Loucy (cell line): Measurements from ENCODE around the gene HMCN1.

ENCODE experiments used
- H2AFZ ChIP-seq: fragments of 200-600 bp; sonication (generic); 2 replicates; pipeline ENCODE4 v1.6.0; 2016; ENCODE audit warnings: antibody characterized with exemption, mild to moderate bottlenecking, low read length, moderate library complexity
- H3F3A ChIP-seq: fragments of 200-600 bp; 2 replicates; pipeline ENCODE4 v1.6.0; 2016; ENCODE audit warnings: antibody characterized with exemption, low read depth, mild to moderate bottlenecking
- H3K27me3 ChIP-seq: fragments of 200-600 bp; sonication (generic); 2 replicates; pipeline ENCODE4 v1.6.1; 2014; ENCODE audit warnings: low read length, mild to moderate bottlenecking; ENCODE audit not compliant: insufficient read depth, poor library complexity, severe bottlenecking
- H3K36me3 ChIP-seq: fragments of 200-600 bp; sonication (generic); 2 replicates; pipeline ENCODE4 v1.6.1; 2016; ENCODE audit warnings: low read length; ENCODE audit not compliant: insufficient read depth
- H3K4me1 ChIP-seq: fragments of 200-600 bp; sonication (generic); 2 replicates; pipeline ENCODE4 v1.5.1; 2014; ENCODE audit warnings: low read length, mild to moderate bottlenecking; ENCODE audit not compliant: insufficient read depth, poor library complexity, severe bottlenecking
- H3K4me2 ChIP-seq: fragments of 200-600 bp; sonication (generic); 2 replicates; pipeline ENCODE4 v1.6.0; 2014; ENCODE audit warnings: antibody characterized with exemption, low read length, low read depth, mild to moderate bottlenecking; ENCODE audit not compliant: poor library complexity, severe bottlenecking
- H3K4me3 ChIP-seq: fragments of 200-600 bp; sonication (generic); 2 replicates; pipeline ENCODE4 v1.5.1; 2014; ENCODE audit warnings: low read length, mild to moderate bottlenecking, mixed read lengths; ENCODE audit not compliant: poor library complexity, severe bottlenecking
- H3K79me2 ChIP-seq: fragments of 200-600 bp; sonication (generic); 2 replicates; pipeline ENCODE4 v1.6.1; 2014; ENCODE audit warnings: low read length; ENCODE audit not compliant: insufficient read depth
- H3K9ac ChIP-seq: fragments of 200-600 bp; sonication (generic); 2 replicates; pipeline ENCODE4 v1.6.0; 2014; ENCODE audit warnings: mild to moderate bottlenecking, low read depth, low read length, moderate library complexity; ENCODE audit not compliant: poor library complexity, severe bottlenecking
- H3K9me2 ChIP-seq: fragments of 200-600 bp; sonication (generic); replicated peaks from 2 replicates; pipeline ENCODE4 v1.6.1; 2016; ENCODE audit warnings: low read depth, low read length, mixed read lengths
- H3K9me3 ChIP-seq: fragments of 200-600 bp; sonication (generic); 2 replicates; pipeline ENCODE4 v1.6.1; 2014; ENCODE audit warnings: mild to moderate bottlenecking, antibody characterized with exemption, low read length, low read depth; ENCODE audit not compliant: insufficient read depth
- H4K20me1 ChIP-seq: fragments of 200-600 bp; sonication (generic); 2 replicates; pipeline ENCODE4 v1.6.0; 2014; ENCODE audit warnings: antibody characterized with exemption, low read length, mild to moderate bottlenecking; ENCODE audit not compliant: insufficient read depth, poor library complexity, severe bottlenecking
- EZH2phosphoT487 ChIP-seq: fragments of 200-600 bp; IDR thresholded peaks from 2 replicates; pipeline ENCODE4 v1.6.1; 2018; ENCODE audit warnings: antibody characterized with exemption, mild to moderate bottlenecking, moderate library complexity, borderline replicate concordance
- TF ChIP-seq, protein P1 (sequence below): fragments of 200-600 bp; sonication (generic); conservative IDR thresholded peaks from 2 replicates; pipeline ENCODE4 v1.5.1; 2014; ENCODE audit warnings: mild to moderate bottlenecking, antibody characterized with exemption, low read length

HMCN1 gene

DNA sequence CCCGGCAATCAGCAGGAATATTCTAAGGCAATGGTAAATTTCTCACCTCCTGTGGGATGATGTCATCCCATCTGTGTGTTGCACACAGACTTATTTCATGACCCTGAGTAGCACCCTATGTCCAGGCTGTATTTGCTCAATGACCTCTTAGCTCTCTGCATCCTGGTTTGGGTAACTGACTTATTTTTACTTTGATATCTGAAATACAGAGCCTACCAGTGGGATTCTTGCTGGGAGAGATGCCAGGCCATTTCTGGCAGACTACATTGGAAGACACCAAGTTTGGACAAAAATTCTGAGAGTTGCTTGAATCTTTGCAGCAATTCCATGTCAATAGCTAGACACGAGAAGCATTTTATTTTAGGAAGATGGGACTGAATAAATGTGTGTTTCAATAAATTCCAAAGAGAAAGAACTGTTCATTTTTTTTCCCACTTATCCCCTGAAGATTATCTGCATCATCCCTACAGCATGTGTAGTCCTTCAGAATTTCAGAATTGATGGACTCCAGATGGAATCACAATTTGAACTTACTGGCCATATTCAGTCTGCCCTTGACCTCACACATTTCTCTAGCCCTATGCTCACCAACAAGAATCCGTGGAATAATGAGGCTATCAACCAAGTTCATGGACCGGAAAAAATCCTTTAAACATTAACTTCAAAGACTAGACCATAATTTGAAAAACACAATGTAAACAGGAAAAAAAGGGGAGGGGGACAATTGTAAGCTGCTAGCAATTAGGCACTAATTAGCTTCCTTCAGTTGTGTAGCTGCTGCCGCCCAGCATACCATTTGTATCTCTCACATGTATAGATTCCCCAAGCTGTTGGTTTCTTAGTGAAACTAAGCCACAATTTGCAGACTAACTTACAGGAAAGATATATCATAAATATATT lies 226.5 kb downstream of the HMCN1 start:
- H3K79me2 ChIP-seq, result no peaks in the 10 kb centered on the region
- H2AFZ ChIP-seq, result no peak overlapping the region
- H3K36me3 ChIP-seq, result no peaks in the 10 kb centered on the region
- no peaks in the 10 kb centered on the region for H3K27me3 ChIP-seq
- H3K9me3 ChIP-seq, result no peaks in the 10 kb centered on the region
- H3K9me2 ChIP-seq, result no peaks in the 10 kb centered on the region
- no peaks in the 10 kb centered on the region for H3F3A ChIP-seq
- no peaks in the 10 kb centered on the region for H3K4me1 ChIP-seq
- no peak overlapping the region for H3K4me2 ChIP-seq
- H3K9ac ChIP-seq, result no peak overlapping the region
- no peak for TF ChIP-seq EZH2phosphoT487
- TF ChIP-seq, protein P1, sequence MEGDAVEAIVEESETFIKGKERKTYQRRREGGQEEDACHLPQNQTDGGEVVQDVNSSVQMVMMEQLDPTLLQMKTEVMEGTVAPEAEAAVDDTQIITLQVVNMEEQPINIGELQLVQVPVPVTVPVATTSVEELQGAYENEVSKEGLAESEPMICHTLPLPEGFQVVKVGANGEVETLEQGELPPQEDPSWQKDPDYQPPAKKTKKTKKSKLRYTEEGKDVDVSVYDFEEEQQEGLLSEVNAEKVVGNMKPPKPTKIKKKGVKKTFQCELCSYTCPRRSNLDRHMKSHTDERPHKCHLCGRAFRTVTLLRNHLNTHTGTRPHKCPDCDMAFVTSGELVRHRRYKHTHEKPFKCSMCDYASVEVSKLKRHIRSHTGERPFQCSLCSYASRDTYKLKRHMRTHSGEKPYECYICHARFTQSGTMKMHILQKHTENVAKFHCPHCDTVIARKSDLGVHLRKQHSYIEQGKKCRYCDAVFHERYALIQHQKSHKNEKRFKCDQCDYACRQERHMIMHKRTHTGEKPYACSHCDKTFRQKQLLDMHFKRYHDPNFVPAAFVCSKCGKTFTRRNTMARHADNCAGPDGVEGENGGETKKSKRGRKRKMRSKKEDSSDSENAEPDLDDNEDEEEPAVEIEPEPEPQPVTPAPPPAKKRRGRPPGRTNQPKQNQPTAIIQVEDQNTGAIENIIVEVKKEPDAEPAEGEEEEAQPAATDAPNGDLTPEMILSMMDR, result no peak
- H3K4me3 ChIP-seq, result no peak overlapping the region
- no peaks in the 10 kb centered on the region for H4K20me1 ChIP-seq

DNA sequence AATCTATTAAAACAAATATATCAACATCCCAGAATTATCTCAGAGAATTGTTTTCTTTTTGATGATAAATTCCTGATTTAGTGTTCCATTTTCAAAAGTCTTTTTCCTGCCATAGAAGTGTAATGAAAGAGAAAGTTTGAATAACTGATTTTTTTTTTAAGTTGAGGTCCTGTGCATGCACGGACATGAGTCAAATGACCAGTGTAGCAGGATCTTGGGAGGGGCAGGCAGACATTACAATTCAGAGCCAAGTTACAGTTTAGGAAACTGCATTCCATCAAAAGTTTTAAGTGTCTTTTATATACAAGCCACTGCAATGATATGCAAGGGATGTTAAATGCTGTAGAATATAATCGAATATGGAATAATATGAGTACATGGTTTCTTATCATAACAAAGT lies 227.5 kb downstream of the HMCN1 start:
- Histone ChIP-seq H2AFZ (no peak overlapping the region), H3K4me3 (no peak overlapping the region), H3K4me1 (no peaks in the 10 kb centered on the region), H4K20me1 (no peaks in the 10 kb centered on the region), H3K79me2 (no peaks in the 10 kb centered on the region), H3K9me3 (no peaks in the 10 kb centered on the region), H3K36me3 (no peaks in the 10 kb centered on the region), H3F3A (no peaks in the 10 kb centered on the region), H3K27me3 (no peaks in the 10 kb centered on the region), H3K9ac (no peak overlapping the region), H3K4me2 (no peak overlapping the region), H3K9me2 (no peaks in the 10 kb centered on the region)
- TF ChIP-seq EZH2phosphoT487, result no peak
- TF ChIP-seq, protein P1, result no peak

DNA sequence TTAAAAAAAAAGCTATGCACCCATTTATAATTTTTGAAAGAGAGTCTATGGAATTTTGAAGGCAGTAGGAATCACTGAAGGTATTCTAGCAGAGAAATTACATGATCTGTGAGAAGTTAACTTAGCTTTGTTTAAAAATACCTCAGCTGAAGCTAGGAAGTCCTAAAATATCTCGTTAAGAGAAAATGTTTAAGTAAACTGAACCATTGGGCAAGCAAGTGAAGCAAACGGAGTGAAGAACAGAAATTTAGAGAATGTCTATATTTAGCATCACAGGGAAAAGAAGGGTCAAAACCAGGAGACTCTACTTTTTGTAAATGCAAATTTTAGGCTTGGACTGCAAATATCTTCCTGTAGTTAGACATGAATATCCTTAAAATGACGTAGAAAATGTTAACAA lies 230.8 kb downstream of the HMCN1 start:
- Histone ChIP-seq H3K9me3 (no peaks in the 10 kb centered on the region), H3F3A (no peaks in the 10 kb centered on the region), H3K27me3 (no peaks in the 10 kb centered on the region), H3K36me3 (no peaks in the 10 kb centered on the region), H4K20me1 (no peaks in the 10 kb centered on the region), H3K4me3 (no peak overlapping the region), H3K9me2 (no peaks in the 10 kb centered on the region), H3K4me1 (no peaks in the 10 kb centered on the region), H3K79me2 (no peaks in the 10 kb centered on the region), H2AFZ (no peak overlapping the region), H3K4me2 (no peak overlapping the region), H3K9ac (no peak overlapping the region)
- no peak for TF ChIP-seq EZH2phosphoT487
- TF ChIP-seq, protein P1, result no peak
